ENCODE measurements around the gene DQX1. TPM values are rescaled to one million over a fixed set of nuclear protein-coding genes. Genes with fewer than 3 reads are reported as not detected.

The DQX1 gene
- total and polyA plus RNA-seq, 4 donors: 0.05 to 1.0 (median 0.08) TPM; not detected in 1

DNA sequence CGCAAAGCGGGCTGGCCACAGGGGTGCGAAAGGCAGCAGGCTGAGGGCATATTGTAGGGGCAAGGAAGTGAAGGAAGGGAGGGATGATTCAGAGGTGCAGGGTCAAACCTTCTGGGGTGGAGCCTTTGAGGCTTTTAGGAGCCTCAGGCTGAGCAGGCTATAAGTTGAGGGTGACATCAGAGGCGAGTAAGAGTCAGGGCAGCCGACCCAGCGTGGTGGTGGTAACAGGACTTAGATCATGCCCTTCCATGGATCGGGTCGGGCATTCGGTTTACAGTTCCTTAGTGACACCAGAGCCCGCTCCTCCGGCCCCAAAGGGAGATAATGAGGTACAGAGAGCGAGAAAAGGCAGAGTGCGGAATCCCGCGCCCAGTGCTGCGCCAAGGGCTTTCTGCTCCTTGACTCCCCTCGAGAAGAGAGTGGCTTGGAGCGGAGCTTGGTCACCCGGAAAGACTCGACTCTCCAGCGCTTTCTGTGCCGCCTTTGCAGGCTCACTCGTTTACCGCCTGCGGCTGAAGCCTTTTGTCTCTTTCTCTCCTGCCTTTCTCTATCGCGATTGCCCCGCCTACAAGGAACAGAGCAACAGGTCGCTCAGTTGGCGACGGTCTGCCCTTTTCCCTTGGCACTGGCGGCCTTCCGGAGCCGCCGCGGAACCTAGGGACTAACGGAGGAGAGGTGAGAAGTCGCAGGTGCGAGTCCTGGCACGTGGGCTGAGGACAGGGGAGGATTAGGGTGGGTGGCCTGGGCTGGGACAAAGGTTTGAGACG lies 27.3 kb downstream of the DQX1 start (continued):
- TF ChIP-seq, protein P1, sequence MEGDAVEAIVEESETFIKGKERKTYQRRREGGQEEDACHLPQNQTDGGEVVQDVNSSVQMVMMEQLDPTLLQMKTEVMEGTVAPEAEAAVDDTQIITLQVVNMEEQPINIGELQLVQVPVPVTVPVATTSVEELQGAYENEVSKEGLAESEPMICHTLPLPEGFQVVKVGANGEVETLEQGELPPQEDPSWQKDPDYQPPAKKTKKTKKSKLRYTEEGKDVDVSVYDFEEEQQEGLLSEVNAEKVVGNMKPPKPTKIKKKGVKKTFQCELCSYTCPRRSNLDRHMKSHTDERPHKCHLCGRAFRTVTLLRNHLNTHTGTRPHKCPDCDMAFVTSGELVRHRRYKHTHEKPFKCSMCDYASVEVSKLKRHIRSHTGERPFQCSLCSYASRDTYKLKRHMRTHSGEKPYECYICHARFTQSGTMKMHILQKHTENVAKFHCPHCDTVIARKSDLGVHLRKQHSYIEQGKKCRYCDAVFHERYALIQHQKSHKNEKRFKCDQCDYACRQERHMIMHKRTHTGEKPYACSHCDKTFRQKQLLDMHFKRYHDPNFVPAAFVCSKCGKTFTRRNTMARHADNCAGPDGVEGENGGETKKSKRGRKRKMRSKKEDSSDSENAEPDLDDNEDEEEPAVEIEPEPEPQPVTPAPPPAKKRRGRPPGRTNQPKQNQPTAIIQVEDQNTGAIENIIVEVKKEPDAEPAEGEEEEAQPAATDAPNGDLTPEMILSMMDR (IDR thresholded peaks at IDR 0.05; ENCODE audit: low read depth, low read length, missing input control): no peak
- TF ChIP-seq HNF4A (conservative IDR thresholded peaks at IDR 0.05): no peak
- TF ChIP-seq JUND (IDR thresholded peaks at IDR 0.05): no peak

DNA sequence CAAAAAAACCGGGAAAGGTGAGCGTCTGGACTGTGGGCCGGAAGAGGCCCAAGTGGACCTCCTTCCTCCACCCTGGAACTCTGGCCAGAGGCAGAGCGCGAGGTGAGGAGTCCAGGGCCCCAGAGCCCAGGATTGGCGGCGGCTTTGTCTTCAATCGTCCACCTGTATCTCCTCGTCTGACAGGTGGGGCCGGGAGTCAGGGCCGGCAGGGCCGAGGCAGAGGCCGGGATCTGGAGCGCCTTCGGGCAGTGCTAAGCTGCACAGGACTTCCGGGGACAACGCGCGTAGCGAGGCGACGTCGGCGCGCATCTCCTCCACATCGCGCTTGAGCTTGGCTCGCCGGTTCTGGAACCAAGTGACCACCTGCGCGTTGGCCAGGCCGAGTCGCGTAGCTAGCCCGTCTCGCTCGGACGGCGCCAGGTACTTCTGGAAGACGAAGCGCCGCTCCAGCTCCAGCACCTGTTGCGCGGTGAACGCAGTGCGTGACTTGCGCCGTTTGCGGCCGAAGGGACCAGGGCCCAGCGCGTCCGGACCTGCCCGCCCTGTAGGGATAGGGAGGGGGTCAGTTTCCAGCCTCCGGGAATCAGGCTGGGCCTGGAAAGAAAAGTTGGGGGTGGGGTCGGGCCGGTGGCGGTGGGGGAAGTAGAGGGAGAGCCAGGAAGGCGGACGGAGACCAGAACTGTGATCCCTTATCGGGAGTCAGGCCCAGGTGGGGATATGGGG lies 28.1 kb downstream of the DQX1 start:
- no peaks in the 10 kb centered on the region for H3K9me3 ChIP-seq (ENCODE audit: control insufficient read depth in 4 of 4, low read length in 3 of 4)
- no peak for DNase-seq (ENCODE audit: low spot score)
- H3K4me3 ChIP-seq (ENCODE audit: low read depth in 1 of 3, low read length in 3 of 3): peak overlapping the region in 2 of 3 donors; percentile 50
- H3K27me3 ChIP-seq (ENCODE audit: control insufficient read depth in 4 of 4, insufficient read depth in 4 of 4, low read length in 3 of 4): no peaks in the 10 kb centered on the region
- peaks cover 18 to 74% (median 56%) of the 10 kb centered on the region in 4 donors for H3K4me1 ChIP-seq (ENCODE audit: control insufficient read depth in 4 of 4, insufficient read depth in 4 of 4, low read length in 3 of 4)
- TF ChIP-seq HNF4A (conservative IDR thresholded peaks at IDR 0.05) (no peak), RAD21 (IDR thresholded peaks at IDR 0.05) (no peak), FOXA1 (IDR thresholded peaks at IDR 0.05) (no peak), RXRA (IDR thresholded peaks at IDR 0.05) (no peak), EGR1 (IDR thresholded peaks at IDR 0.05; ENCODE audit: low read depth in 2 of 2) (no peak), YY1 (IDR thresholded peaks at IDR 0.05) (no peak), SP1 (IDR thresholded peaks at IDR 0.05) (no peak), FOXA2 (IDR thresholded peaks at IDR 0.05) (no peak), GABPA (IDR thresholded peaks at IDR 0.05 in 1 of 2, conservative IDR thresholded peaks at IDR 0.05 in 1 of 2) (no peak), TAF1 (conservative IDR thresholded peaks at IDR 0.05) (no peak)
- TF ChIP-seq, protein P2, sequence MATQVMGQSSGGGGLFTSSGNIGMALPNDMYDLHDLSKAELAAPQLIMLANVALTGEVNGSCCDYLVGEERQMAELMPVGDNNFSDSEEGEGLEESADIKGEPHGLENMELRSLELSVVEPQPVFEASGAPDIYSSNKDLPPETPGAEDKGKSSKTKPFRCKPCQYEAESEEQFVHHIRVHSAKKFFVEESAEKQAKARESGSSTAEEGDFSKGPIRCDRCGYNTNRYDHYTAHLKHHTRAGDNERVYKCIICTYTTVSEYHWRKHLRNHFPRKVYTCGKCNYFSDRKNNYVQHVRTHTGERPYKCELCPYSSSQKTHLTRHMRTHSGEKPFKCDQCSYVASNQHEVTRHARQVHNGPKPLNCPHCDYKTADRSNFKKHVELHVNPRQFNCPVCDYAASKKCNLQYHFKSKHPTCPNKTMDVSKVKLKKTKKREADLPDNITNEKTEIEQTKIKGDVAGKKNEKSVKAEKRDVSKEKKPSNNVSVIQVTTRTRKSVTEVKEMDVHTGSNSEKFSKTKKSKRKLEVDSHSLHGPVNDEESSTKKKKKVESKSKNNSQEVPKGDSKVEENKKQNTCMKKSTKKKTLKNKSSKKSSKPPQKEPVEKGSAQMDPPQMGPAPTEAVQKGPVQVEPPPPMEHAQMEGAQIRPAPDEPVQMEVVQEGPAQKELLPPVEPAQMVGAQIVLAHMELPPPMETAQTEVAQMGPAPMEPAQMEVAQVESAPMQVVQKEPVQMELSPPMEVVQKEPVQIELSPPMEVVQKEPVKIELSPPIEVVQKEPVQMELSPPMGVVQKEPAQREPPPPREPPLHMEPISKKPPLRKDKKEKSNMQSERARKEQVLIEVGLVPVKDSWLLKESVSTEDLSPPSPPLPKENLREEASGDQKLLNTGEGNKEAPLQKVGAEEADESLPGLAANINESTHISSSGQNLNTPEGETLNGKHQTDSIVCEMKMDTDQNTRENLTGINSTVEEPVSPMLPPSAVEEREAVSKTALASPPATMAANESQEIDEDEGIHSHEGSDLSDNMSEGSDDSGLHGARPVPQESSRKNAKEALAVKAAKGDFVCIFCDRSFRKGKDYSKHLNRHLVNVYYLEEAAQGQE (IDR thresholded peaks at IDR 0.05): no peak
- TF ChIP-seq, protein P3, sequence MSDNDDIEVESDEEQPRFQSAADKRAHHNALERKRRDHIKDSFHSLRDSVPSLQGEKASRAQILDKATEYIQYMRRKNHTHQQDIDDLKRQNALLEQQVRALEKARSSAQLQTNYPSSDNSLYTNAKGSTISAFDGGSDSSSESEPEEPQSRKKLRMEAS (IDR thresholded peaks at IDR 0.05): no peak
- TF ChIP-seq, protein P4, sequence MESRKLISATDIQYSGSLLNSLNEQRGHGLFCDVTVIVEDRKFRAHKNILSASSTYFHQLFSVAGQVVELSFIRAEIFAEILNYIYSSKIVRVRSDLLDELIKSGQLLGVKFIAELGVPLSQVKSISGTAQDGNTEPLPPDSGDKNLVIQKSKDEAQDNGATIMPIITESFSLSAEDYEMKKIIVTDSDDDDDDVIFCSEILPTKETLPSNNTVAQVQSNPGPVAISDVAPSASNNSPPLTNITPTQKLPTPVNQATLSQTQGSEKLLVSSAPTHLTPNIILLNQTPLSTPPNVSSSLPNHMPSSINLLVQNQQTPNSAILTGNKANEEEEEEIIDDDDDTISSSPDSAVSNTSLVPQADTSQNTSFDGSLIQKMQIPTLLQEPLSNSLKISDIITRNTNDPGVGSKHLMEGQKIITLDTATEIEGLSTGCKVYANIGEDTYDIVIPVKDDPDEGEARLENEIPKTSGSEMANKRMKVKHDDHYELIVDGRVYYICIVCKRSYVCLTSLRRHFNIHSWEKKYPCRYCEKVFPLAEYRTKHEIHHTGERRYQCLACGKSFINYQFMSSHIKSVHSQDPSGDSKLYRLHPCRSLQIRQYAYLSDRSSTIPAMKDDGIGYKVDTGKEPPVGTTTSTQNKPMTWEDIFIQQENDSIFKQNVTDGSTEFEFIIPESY (IDR thresholded peaks at IDR 0.05): no peak
- TF ChIP-seq, protein P1 (IDR thresholded peaks at IDR 0.05; ENCODE audit: low read depth, low read length, missing input control): no peak
- TF ChIP-seq, protein P5, sequence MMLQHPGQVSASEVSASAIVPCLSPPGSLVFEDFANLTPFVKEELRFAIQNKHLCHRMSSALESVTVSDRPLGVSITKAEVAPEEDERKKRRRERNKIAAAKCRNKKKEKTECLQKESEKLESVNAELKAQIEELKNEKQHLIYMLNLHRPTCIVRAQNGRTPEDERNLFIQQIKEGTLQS (IDR thresholded peaks at IDR 0.05): no peak
- H3K27ac ChIP-seq (ENCODE audit: low read depth in 1 of 2, low read length in 2 of 2): no peak overlapping the region
- H3K9ac ChIP-seq (ENCODE audit: low read depth in 1 of 2, low read length in 2 of 2): no peak overlapping the region
- WGBS: 30% methylated on average over 61 of the region's 61 CpGs
- peaks cover 3 to 8% (median 5%) of the 10 kb centered on the region in 4 donors for H3K36me3 ChIP-seq (ENCODE audit: control insufficient read depth in 4 of 4, insufficient read depth in 3 of 4, low read depth in 1 of 4, low read length in 3 of 4)

All from liver (tissue), 9 donors.